Upper lobe of right lung (tissue), 1 donor: ENCODE results near the gene HSPG2. TPM values are rescaled to one million over a fixed set of nuclear protein-coding genes. Genes with fewer than 3 reads are reported as not detected.

Experiments
- ATAC-seq: fragments of 200-7000 bp; cut with Tn5 transposase; one replicate; pipeline ENCODE4 v1.9.1; 2020; ENCODE audit warnings: mild to moderate bottlenecking, moderate library complexity
- DNase-seq: peaks from one replicate; pipeline ENCODE4 v3.0.0-alpha.2; 2020
- H3K27ac ChIP-seq: fragments of 200-600 bp; one replicate; pipeline ENCODE4 v1.8.0; 2022
- H3K27me3 ChIP-seq: fragments of 200-600 bp; one replicate; pipeline ENCODE4 v1.8.0; 2022; ENCODE audit warnings: mild to moderate bottlenecking
- H3K36me3 ChIP-seq: fragments of 200-600 bp; one replicate; pipeline ENCODE4 v1.8.0; 2022
- H3K4me1 ChIP-seq: fragments of 200-600 bp; one replicate; pipeline ENCODE4 v1.8.0; 2022
- H3K4me3 ChIP-seq: fragments of 200-600 bp; one replicate; pipeline ENCODE4 v1.8.0; 2022; ENCODE audit warnings: mild to moderate bottlenecking
- H3K9me3 ChIP-seq: fragments of 200-600 bp; one replicate; pipeline ENCODE4 v1.8.0; 2022
- CTCF ChIP-seq: fragments of 200-600 bp; IDR thresholded peaks from one replicate; pipeline ENCODE4 v1.8.0; 2022; ENCODE audit warnings: antibody characterized with exemption
- intact Hi-C: fragments of 100-400 bp; cut with DNase I; formaldehyde crosslinking; loops from one replicate; pipeline ENCODE4 v1.11.0; 2022
- total RNA-seq: library from RNA; stranded (reverse); fragmentation: NEBNext Ultra II Directional; extraction: Animal tissue kit (Norgen Biotek cat#: 25700); gene quantifications from one replicate; pipeline ENCODE4 v1.2.1, GENCODE V29; 2021
- donor health status: DM: no; HTN: yes; CAD: no; lungs with severe emphysema.

Gene HSPG2
- total RNA-seq, 1 donor from 2014 or later: 393 TPM

GRCh38 chr1:21873174-21873573, 63.9 kb downstream of the HSPG2 start:
- no peak for TF ChIP-seq CTCF
- Histone ChIP-seq H3K36me3 (peaks cover 86% of the 10 kb centered on the region), H3K27me3 (no peaks in the 10 kb centered on the region), H3K4me1 (no peaks in the 10 kb centered on the region), H3K27ac (no peak overlapping the region), H3K9me3 (no peaks in the 10 kb centered on the region), H3K4me3 (no peak overlapping the region)
- intact Hi-C loops: no loop called here
- no peak for DNase-seq
- no peak for ATAC-seq

- TF ChIP-seq CTCF: no peak
- intact Hi-C loops: no loop called here
- Histone ChIP-seq H3K4me1 (no peaks in the 10 kb centered on the region), H3K27ac (no peak overlapping the region), H3K27me3 (no peaks in the 10 kb centered on the region), H3K36me3 (peaks cover 81% of the 10 kb centered on the region), H3K9me3 (no peaks in the 10 kb centered on the region), H3K4me3 (no peak overlapping the region)
- no peak for DNase-seq
- no peak for ATAC-seq
Observed at GRCh38 chr1:21872445-21873079, 64.5 kb downstream of the HSPG2 start.

- intact Hi-C loops: no loop called here
- H3K9me3 ChIP-seq: no peaks in the 10 kb centered on the region
- ATAC-seq: no peak
- TF ChIP-seq CTCF: no peak
- no peaks in the 10 kb centered on the region for H3K27me3 ChIP-seq
- DNase-seq: no peak
- no peak overlapping the region for H3K4me3 ChIP-seq
- H3K27ac ChIP-seq: no peak overlapping the region
- H3K4me1 ChIP-seq: no peaks in the 10 kb centered on the region
- H3K36me3 ChIP-seq: peaks cover 76% of the 10 kb centered on the region
Observed at GRCh38 chr1:21871943-21872342, 65.2 kb downstream of the HSPG2 start.

GRCh38 chr1:21870611-21871010, 66.5 kb downstream of the HSPG2 start:
- no peak overlapping the region for H3K27ac ChIP-seq
- ATAC-seq (no peak), DNase-seq (no peak)
- intact Hi-C loops: no loop called here
- H3K9me3 ChIP-seq: no peaks in the 10 kb centered on the region
- TF ChIP-seq CTCF: no peak
- H3K4me3 ChIP-seq: no peak overlapping the region
- no peaks in the 10 kb centered on the region for H3K4me1 ChIP-seq
- H3K27me3 ChIP-seq: no peaks in the 10 kb centered on the region
- peaks cover 67% of the 10 kb centered on the region for H3K36me3 ChIP-seq

- intact Hi-C loops: no loop called here
- no peaks in the 10 kb centered on the region for H3K27me3 ChIP-seq
- no peaks in the 10 kb centered on the region for H3K4me1 ChIP-seq
- no peak overlapping the region for H3K4me3 ChIP-seq
- no peaks in the 10 kb centered on the region for H3K9me3 ChIP-seq
- DNase-seq (peak; percentile 72), ATAC-seq (peak; percentile 53)
- H3K27ac ChIP-seq: no peak overlapping the region
- H3K36me3 ChIP-seq: peaks cover 66% of the 10 kb centered on the region
- TF ChIP-seq CTCF: no peak
Observed at GRCh38 chr1:21869620-21870121, 67.4 kb downstream of the HSPG2 start.
